ENCODE measurements around the gene SKP1.

GRCh38 chr5:134139377-134139851 is 37.3 kb downstream of the SKP1 start:
- TF ChIP-seq, protein P1, sequence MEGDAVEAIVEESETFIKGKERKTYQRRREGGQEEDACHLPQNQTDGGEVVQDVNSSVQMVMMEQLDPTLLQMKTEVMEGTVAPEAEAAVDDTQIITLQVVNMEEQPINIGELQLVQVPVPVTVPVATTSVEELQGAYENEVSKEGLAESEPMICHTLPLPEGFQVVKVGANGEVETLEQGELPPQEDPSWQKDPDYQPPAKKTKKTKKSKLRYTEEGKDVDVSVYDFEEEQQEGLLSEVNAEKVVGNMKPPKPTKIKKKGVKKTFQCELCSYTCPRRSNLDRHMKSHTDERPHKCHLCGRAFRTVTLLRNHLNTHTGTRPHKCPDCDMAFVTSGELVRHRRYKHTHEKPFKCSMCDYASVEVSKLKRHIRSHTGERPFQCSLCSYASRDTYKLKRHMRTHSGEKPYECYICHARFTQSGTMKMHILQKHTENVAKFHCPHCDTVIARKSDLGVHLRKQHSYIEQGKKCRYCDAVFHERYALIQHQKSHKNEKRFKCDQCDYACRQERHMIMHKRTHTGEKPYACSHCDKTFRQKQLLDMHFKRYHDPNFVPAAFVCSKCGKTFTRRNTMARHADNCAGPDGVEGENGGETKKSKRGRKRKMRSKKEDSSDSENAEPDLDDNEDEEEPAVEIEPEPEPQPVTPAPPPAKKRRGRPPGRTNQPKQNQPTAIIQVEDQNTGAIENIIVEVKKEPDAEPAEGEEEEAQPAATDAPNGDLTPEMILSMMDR (IDR thresholded peaks at IDR 0.05; ENCODE audit: borderline replicate concordance, extremely low read depth, low read length, poor library complexity, severe bottlenecking) = no peak
- no peak for TF ChIP-seq EZH2 (IDR thresholded peaks at IDR 0.05; ENCODE audit: borderline replicate concordance, low read depth, low read length, severe bottlenecking)
